HEK293 (cell line): ENCODE measurements around the gene ZNF560.

Experiments
- PRDM2 ChIP-seq: fragments of 450-650 bp; formaldehyde crosslinking; IDR thresholded peaks from 2 replicates; pipeline ENCODE4 v1.5.1; 2016; ENCODE audit warnings: missing biosample characterization, missing genetic modification characterization, borderline replicate concordance
- SCRT1 ChIP-seq: fragments of 450-650 bp; formaldehyde crosslinking; IDR thresholded peaks from 2 replicates; pipeline ENCODE4 v1.5.1; 2016; ENCODE audit warnings: missing biosample characterization, missing genetic modification characterization, borderline replicate concordance
- YY2 ChIP-seq: fragments of 450-650 bp; formaldehyde crosslinking; IDR thresholded peaks from 2 replicates; pipeline ENCODE4 v1.5.1; 2016; ENCODE audit warnings: missing biosample characterization, missing genetic modification characterization
- ZBTB10 ChIP-seq: fragments of 450-650 bp; formaldehyde crosslinking; IDR thresholded peaks from 2 replicates; pipeline ENCODE4 v1.5.1; 2016; ENCODE audit warnings: missing biosample characterization, missing genetic modification characterization
- ZBTB21 ChIP-seq: fragments of 450-650 bp; formaldehyde crosslinking; IDR thresholded peaks from 2 replicates; pipeline ENCODE4 v1.5.1; 2017; ENCODE audit warnings: missing biosample characterization, missing genetic modification characterization
- ZIC2 ChIP-seq: fragments of 450-650 bp; formaldehyde crosslinking; IDR thresholded peaks from 2 replicates; pipeline ENCODE4 v1.5.1; 2016; ENCODE audit warnings: missing biosample characterization, missing genetic modification characterization
- ZNF146 ChIP-seq: fragments of 450-650 bp; formaldehyde crosslinking; IDR thresholded peaks from 2 replicates; pipeline ENCODE4 v1.5.1; 2016; ENCODE audit warnings: missing biosample characterization, missing genetic modification characterization
- ZNF175 ChIP-seq: fragments of 450-650 bp; formaldehyde crosslinking; IDR thresholded peaks from 2 replicates; pipeline ENCODE4 v1.5.1; 2016; ENCODE audit warnings: missing biosample characterization, missing genetic modification characterization
- ZNF2 ChIP-seq: fragments of 450-650 bp; formaldehyde crosslinking; IDR thresholded peaks from 2 replicates; pipeline ENCODE4 v1.5.1; 2016; ENCODE audit warnings: missing biosample characterization, missing genetic modification characterization
- ZNF239 ChIP-seq: fragments of 450-650 bp; formaldehyde crosslinking; IDR thresholded peaks from 2 replicates; pipeline ENCODE4 v1.5.1; 2016; ENCODE audit warnings: missing biosample characterization, missing genetic modification characterization
- ZNF548 ChIP-seq: fragments of 450-650 bp; formaldehyde crosslinking; IDR thresholded peaks from 2 replicates; pipeline ENCODE4 v1.5.1; 2016; ENCODE audit warnings: missing biosample characterization, missing genetic modification characterization
- ZNF555 ChIP-seq: fragments of 450-650 bp; formaldehyde crosslinking; conservative IDR thresholded peaks from 2 replicates; pipeline ENCODE4 v1.5.1; 2017; ENCODE audit warnings: missing biosample characterization, mild to moderate bottlenecking, missing genetic modification characterization, inconsistent platforms
- ZNF837 ChIP-seq: fragments of 450-650 bp; formaldehyde crosslinking; IDR thresholded peaks from 2 replicates; pipeline ENCODE4 v1.5.1; 2016; ENCODE audit warnings: missing biosample characterization, missing genetic modification characterization
- ZSCAN16 ChIP-seq: fragments of 450-650 bp; formaldehyde crosslinking; IDR thresholded peaks from 2 replicates; pipeline ENCODE4 v1.5.1; 2016; ENCODE audit warnings: missing biosample characterization, missing genetic modification characterization
- TF ChIP-seq, protein P1 (sequence below): fragments of 450-650 bp; formaldehyde crosslinking; IDR thresholded peaks from 2 replicates; pipeline ENCODE4 v1.5.1; 2016; ENCODE audit warnings: missing biosample characterization, missing genetic modification characterization
- TF ChIP-seq, protein P2 (sequence below): fragments of 450-650 bp; IDR thresholded peaks from 2 replicates; pipeline ENCODE4 v1.5.1; 2018; ENCODE audit warnings: missing biosample characterization, mild to moderate bottlenecking, missing genetic modification characterization
- TF ChIP-seq, protein P3 (sequence below): fragments of 450-650 bp; formaldehyde crosslinking; IDR thresholded peaks from 2 replicates; pipeline ENCODE4 v1.5.1; 2016; ENCODE audit warnings: missing biosample characterization, missing genetic modification characterization
- TF ChIP-seq, protein P4 (sequence below): fragments of 450-650 bp; formaldehyde crosslinking; conservative IDR thresholded peaks from 2 replicates; pipeline ENCODE4 v1.5.1; 2016; ENCODE audit warnings: low read depth, missing biosample characterization, missing genetic modification characterization

ZNF560 gene

DNA sequence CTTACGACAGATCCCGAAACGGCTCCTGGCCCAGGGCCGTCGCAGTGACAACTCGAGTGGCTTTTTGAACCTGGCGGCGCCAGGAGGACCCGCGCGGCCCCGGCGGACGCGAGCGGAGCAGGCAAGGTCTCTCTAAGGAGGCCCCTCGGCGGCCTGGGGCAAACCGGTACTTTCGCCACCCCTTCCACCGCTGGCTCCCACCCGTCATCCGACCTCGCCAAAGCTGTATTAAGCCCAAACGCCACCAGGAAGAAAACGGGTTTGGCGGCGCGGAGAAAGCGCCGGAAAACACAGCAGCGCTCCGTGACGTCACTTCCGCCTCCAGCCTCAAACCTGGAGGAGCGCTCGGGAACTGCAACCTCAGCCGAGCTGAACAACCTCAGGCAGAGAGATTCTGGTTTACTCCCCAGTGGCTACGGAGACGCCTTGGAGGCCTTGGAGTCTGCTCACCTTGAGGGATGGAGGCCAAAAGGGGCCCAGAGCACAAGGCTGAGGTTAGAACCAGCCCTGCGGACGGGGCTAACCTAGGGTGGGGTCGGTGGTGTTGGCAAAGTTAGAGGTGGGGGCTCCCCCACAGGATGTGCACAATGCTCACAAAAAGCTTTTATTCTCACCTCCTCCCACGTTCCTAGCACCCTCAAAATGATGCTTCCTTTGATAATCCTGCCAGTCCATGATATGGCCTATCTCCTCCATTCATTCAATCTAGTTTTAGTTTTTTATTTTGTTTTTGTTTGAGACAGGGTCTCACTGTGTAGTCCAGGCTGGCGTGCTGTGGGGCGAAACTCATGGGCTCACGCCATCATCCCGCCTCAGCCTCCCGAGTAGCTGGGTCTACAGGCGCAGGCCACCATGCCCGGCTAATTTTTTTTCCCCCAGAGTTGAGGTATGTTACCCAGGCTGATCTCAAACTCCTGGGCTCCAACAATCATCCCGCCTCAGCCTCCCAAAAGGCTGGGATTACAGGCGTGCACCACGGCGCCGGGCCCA is 62.8 kb downstream of the ZNF560 start, which contains the start of gene ZNF266 (continued):
- TF ChIP-seq, protein P1, sequence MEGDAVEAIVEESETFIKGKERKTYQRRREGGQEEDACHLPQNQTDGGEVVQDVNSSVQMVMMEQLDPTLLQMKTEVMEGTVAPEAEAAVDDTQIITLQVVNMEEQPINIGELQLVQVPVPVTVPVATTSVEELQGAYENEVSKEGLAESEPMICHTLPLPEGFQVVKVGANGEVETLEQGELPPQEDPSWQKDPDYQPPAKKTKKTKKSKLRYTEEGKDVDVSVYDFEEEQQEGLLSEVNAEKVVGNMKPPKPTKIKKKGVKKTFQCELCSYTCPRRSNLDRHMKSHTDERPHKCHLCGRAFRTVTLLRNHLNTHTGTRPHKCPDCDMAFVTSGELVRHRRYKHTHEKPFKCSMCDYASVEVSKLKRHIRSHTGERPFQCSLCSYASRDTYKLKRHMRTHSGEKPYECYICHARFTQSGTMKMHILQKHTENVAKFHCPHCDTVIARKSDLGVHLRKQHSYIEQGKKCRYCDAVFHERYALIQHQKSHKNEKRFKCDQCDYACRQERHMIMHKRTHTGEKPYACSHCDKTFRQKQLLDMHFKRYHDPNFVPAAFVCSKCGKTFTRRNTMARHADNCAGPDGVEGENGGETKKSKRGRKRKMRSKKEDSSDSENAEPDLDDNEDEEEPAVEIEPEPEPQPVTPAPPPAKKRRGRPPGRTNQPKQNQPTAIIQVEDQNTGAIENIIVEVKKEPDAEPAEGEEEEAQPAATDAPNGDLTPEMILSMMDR (tag by site-specific recombination): peak; percentile 53
- no peak for TF ChIP-seq PRDM2
- TF ChIP-seq ZNF239 (tag by site-specific recombination): no peak
- TF ChIP-seq ZNF175 (tag by site-specific recombination): no peak
- no peak for TF ChIP-seq ZNF837
- no peak for TF ChIP-seq ZNF146 (tag by site-specific recombination)
- TF ChIP-seq YY2 (tag by site-specific recombination): no peak
- peak; percentile 90 for TF ChIP-seq ZBTB21 (tag by site-specific recombination)
- no peak for TF ChIP-seq SCRT1 (tag by site-specific recombination)
- TF ChIP-seq, protein P2, sequence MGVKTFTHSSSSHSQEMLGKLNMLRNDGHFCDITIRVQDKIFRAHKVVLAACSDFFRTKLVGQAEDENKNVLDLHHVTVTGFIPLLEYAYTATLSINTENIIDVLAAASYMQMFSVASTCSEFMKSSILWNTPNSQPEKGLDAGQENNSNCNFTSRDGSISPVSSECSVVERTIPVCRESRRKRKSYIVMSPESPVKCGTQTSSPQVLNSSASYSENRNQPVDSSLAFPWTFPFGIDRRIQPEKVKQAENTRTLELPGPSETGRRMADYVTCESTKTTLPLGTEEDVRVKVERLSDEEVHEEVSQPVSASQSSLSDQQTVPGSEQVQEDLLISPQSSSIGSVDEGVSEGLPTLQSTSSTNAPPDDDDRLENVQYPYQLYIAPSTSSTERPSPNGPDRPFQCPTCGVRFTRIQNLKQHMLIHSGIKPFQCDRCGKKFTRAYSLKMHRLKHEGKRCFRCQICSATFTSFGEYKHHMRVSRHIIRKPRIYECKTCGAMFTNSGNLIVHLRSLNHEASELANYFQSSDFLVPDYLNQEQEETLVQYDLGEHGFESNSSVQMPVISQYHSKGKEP (tag by site-specific recombination): no peak
- no peak for TF ChIP-seq ZNF555 (tag by site-specific recombination)
- no peak for TF ChIP-seq ZSCAN16 (tag by site-specific recombination)
- TF ChIP-seq ZNF548 (tag by site-specific recombination): no peak
- peak; percentile 69; the same call in 1 of the 2 replicates for TF ChIP-seq ZNF2
- TF ChIP-seq ZIC2 (tag by site-specific recombination): no peak
- no peak for TF ChIP-seq ZBTB10 (tag by site-specific recombination)
- TF ChIP-seq, protein P3, sequence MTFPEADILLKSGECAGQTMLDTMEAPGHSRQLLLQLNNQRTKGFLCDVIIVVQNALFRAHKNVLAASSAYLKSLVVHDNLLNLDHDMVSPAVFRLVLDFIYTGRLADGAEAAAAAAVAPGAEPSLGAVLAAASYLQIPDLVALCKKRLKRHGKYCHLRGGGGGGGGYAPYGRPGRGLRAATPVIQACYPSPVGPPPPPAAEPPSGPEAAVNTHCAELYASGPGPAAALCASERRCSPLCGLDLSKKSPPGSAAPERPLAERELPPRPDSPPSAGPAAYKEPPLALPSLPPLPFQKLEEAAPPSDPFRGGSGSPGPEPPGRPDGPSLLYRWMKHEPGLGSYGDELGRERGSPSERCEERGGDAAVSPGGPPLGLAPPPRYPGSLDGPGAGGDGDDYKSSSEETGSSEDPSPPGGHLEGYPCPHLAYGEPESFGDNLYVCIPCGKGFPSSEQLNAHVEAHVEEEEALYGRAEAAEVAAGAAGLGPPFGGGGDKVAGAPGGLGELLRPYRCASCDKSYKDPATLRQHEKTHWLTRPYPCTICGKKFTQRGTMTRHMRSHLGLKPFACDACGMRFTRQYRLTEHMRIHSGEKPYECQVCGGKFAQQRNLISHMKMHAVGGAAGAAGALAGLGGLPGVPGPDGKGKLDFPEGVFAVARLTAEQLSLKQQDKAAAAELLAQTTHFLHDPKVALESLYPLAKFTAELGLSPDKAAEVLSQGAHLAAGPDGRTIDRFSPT (tag by site-specific recombination): no peak
- TF ChIP-seq, protein P4, sequence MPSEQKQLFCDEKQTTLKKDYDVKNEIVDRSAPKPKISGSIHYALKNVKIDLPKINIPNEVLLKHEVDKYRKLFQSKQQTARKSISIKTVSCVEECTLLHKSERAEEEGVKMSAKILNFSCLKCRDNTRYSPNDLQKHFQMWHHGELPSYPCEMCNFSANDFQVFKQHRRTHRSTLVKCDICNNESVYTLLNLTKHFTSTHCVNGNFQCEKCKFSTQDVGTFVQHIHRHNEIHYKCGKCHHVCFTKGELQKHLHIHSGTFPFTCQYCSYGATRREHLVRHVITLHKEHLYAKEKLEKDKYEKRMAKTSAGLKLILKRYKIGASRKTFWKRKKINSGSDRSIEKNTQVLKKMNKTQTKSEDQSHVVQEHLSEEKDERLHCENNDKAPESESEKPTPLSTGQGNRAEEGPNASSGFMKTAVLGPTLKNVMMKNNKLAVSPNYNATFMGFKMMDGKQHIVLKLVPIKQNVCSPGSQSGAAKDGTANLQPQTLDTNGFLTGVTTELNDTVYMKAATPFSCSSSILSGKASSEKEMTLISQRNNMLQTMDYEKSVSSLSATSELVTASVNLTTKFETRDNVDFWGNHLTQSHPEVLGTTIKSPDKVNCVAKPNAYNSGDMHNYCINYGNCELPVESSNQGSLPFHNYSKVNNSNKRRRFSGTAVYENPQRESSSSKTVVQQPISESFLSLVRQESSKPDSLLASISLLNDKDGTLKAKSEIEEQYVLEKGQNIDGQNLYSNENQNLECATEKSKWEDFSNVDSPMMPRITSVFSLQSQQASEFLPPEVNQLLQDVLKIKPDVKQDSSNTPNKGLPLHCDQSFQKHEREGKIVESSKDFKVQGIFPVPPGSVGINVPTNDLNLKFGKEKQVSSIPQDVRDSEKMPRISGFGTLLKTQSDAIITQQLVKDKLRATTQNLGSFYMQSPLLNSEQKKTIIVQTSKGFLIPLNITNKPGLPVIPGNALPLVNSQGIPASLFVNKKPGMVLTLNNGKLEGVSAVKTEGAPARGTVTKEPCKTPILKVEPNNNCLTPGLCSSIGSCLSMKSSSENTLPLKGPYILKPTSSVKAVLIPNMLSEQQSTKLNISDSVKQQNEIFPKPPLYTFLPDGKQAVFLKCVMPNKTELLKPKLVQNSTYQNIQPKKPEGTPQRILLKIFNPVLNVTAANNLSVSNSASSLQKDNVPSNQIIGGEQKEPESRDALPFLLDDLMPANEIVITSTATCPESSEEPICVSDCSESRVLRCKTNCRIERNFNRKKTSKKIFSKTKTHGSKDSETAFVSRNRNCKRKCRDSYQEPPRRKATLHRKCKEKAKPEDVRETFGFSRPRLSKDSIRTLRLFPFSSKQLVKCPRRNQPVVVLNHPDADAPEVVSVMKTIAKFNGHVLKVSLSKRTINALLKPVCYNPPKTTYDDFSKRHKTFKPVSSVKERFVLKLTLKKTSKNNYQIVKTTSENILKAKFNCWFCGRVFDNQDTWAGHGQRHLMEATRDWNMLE (tag by site-specific recombination): peak; percentile 96
